Erythroblast (primary cell): ENCODE measurements around the gene CFAP97D1.

Source experiments
- DNase-seq, 2 experiments: peaks; one replicate each; lab custom pipeline; 2025; lab: John Stamatoyannopoulos, UW
- GATA1 ChIP-seq: IDR thresholded peaks from 2 replicates; pipeline ENCODE4 v1.6.1; 2011; ENCODE audit warnings: low read depth, mild to moderate bottlenecking, control low read depth, low read length, moderate library complexity
- POLR2A ChIP-seq: IDR thresholded peaks from 2 replicates; pipeline ENCODE4 v1.6.1; 2011; ENCODE audit warnings: mild to moderate bottlenecking, low read length

CFAP97D1 gene

DNA sequence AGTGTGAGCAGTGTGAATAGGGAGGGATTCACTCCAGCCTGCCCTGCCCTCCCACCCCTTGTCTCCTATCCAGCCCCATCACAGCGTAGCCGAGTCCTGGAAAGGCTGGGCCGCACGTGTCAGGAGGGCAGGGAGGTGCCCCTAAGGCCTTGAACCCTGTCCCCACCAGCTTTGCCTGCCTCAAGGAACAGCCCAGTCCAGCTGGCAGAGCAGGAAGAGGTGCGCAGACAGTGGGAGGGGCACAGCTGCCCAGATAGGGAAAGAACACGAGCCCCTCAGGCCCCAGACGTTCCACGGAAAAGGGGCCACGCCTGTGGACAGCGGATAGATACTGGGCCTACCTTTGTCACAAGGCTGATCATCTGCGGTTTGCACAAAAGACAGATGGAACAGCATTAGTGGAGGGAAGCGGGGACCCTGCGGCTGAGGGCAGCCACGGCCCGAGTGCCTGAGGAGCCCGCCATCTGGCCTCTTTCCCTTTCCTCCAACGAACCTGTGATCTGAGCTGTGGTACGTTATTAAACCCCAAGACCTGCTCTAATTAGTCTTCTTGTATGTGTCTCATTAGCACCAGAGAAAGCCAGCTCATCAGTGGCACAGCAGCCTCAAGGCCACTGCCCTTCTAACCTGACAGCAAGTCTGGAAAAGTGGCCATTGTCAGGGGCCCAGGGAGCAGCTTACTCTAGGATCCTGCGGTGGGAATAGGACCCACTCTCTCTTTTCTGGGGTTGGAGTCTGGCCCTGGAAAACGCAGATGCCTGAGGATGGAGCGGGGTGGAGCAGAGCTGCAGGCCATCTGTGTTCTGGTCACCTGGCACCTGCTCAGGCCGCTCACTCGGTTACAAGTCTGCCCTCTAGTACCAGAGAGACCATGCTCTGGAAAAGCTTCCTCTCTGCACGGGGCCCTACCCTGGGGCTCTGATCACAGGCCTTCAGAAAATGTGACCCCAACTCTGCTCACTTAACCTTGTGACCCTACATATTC is 36.4 kb downstream of the CFAP97D1 start:
- DNase-seq, result no peak
- no peak for TF ChIP-seq GATA1
- no peak for TF ChIP-seq POLR2A

- no peak for TF ChIP-seq GATA1
- no peak for TF ChIP-seq POLR2A
- no peak for DNase-seq
These were observed 37.6 kb downstream of the CFAP97D1 start for GRCh38 chr17:43817826-43818225.

DNA sequence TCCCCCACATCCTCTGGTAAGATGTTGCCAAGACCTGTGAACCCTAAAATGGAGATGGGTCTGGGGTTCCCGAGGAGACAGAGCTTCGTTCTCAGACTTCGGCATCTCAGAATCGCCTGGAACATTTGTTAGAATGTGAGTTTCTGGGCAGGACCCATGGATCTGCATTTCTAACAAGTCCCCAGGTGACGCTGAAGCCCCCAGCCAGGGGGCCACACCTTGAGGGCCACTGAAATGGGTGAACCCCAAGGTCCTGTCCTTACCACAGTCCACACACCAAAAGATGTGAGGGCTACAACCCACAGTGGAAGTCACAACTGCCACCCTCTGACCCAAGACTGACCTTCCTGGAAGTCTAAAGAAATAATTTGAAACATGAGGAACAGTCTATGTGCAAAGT is 38.7 kb downstream of the CFAP97D1 start:
- no peak for DNase-seq
- TF ChIP-seq GATA1, result no peak
- no peak for TF ChIP-seq POLR2A

- no peak for DNase-seq
- TF ChIP-seq GATA1 (no peak), POLR2A (no peak)
These were observed 40.5 kb downstream of the CFAP97D1 start for GRCh38 chr17:43820759-43821158.

GRCh38 chr17:43822570-43823190 is 42.4 kb downstream of the CFAP97D1 start:
- no peak for TF ChIP-seq POLR2A
- no peak for TF ChIP-seq GATA1
- DNase-seq, result no peak

- DNase-seq, result no peak
- no peak for TF ChIP-seq POLR2A
- no peak for TF ChIP-seq GATA1
These were observed 43.3 kb downstream of the CFAP97D1 start for GRCh38 chr17:43823350-43824084.

- TF ChIP-seq GATA1 (no peak), POLR2A (no peak)
- no peak for DNase-seq
These were observed 45.3 kb downstream of the CFAP97D1 start for GRCh38 chr17:43825567-43825966.

- DNase-seq, result no peak
- TF ChIP-seq GATA1 (no peak), POLR2A (no peak)
These were observed 46.0 kb downstream of the CFAP97D1 start for GRCh38 chr17:43826206-43826605.

- DNase-seq, result no peak
- no peak for TF ChIP-seq POLR2A
- no peak for TF ChIP-seq GATA1
These were observed 47.4 kb downstream of the CFAP97D1 start for GRCh38 chr17:43827596-43827995.

GRCh38 chr17:43829738-43830137 is 49.5 kb downstream of the CFAP97D1 start:
- TF ChIP-seq GATA1 (no peak), POLR2A (no peak)
- no peak for DNase-seq

DNA sequence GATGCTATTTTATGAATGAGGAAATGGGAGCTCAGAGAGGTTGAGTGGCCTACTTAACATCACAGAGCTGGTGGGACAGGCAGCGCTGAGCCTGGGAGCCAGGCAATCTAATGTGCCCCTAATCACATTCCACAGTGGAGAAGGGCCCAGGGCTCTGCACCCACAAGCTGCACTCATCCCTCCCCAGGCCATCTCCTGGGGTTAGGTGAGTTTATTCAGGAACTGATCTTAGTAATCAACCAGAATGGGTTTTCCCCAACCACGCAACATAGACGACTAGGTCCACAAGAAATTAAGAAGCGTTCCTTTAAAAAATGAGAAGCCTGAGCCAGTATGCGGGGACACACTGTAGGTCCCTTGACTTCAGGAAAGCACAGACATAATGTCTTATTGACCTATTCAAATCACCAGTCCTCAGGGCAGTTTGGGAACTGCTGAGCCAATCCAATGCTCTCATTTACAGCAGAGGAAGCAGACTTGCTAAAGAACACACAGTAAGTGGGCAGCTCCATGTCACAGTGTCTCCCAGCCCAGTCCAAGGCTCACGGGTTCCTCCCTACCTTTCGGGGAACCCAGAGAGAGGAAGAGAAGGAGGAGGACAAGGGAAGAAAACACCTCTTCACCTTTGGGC is 50.4 kb downstream of the CFAP97D1 start:
- TF ChIP-seq POLR2A (no peak), GATA1 (no peak)
- no peak for DNase-seq

- no peak for DNase-seq
- no peak for TF ChIP-seq POLR2A
- TF ChIP-seq GATA1, result no peak
These were observed 51.4 kb downstream of the CFAP97D1 start for GRCh38 chr17:43831633-43832032.

DNA sequence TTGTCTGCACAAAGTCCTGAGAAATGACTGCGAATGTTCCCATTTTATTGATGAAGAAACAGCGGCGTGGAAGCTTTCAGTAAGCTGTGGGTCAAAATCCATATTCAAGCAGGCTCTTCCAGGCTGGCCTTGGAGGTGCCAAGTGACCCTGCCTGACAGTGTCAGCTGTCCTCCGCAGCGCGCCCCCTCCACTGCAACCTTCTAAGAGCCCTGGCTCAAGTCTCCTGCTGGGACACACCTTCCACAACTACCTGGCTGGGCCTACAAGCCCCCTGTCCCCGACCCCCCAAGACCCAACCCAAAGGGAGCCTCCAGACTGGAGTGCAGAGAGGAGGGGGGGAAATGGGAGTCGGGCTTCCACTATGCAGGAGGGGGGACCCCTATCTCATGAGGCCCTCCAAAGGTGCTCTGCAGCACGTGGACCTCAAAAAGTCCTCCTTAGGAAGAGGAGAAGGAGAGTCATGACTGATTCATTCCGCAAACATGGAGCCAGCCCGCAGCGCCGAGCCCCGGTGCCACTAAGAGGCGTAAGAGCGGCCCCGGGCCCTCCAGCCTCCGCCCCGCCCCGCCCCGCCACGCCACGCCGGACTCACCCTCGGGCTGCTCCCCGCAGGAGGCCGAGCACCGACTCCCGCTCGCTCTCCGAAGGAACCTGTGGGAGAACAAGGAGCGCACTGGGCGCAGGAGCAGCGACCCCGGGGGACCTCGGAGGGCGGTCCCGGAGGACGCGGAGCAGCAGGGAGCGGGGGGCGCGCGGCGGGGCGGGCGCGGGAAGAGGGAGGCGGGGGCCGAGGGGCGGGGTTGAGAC is 52.1 kb downstream of the CFAP97D1 start:
- TF ChIP-seq GATA1, result no peak
- TF ChIP-seq POLR2A, result no peak
- DNase-seq, result no peak
